IMR-90 (cell line): Measurements from ENCODE around the gene RAB8A. TPM values are rescaled to one million over a fixed set of nuclear protein-coding genes. Genes with fewer than 3 reads are reported as not detected.
A peak's percentile ranks its signal among the peaks of the same experiment; 100 is the strongest.

Source experiments
- ATAC-seq: fragments of 200-7000 bp; cut with Tn5 transposase; 2 replicates; pipeline ENCODE4 v1.9.1; 2020; ENCODE audit warnings: low read depth, mild to moderate bottlenecking, moderate library complexity
- BruUV-seq: library from RNA; stranded (reverse); fragments of 400-500 nt; replicated peaks from 2 replicates; lab custom pipeline; 2021; lab: Mats Ljungman, UMichigan
- CTCF ChIA-PET: fragments of 300-600 bp; formaldehyde crosslinking; extraction: SDS; loops from one replicate; lab custom pipeline; 2021; ENCODE audit warnings: antibody characterized with exemption; lab: Yijun Ruan, JAX
- POLR2A ChIA-PET: fragments of 300-600 bp; sonication (Branson Sonifier 250); formaldehyde crosslinking; loops from one replicate; lab custom pipeline; 2022; ENCODE audit warnings: antibody characterized with exemption; ENCODE audit not compliant: unreplicated experiment; lab: Charles Lee
- DNase-seq: peaks from one replicate; pipeline ENCODE4 v3.0.0; 2013
- H2AFZ ChIP-seq: replicated peaks from 2 replicates; pipeline ENCODE3; 2013; ENCODE audit warnings: low read length, mild to moderate bottlenecking; ENCODE audit not compliant: poor library complexity
- H2AK5ac ChIP-seq: 2 replicates; pipeline ENCODE4 v1.6.1; 2013; ENCODE audit warnings: low read depth, low read length, inconsistent platforms
- H2AK9ac ChIP-seq: replicated peaks from 2 replicates; pipeline ENCODE3; 2013; ENCODE audit warnings: mild to moderate bottlenecking, low read depth, low read length, moderate library complexity; ENCODE audit not compliant: poor library complexity
- H2BK120ac ChIP-seq: 2 replicates; pipeline ENCODE4 v1.6.1; 2013; ENCODE audit warnings: low read depth, low read length, inconsistent platforms
- H2BK15ac ChIP-seq: 3 replicates; pipeline ENCODE4 v1.6.1; 2013; ENCODE audit warnings: low read depth, low read length, inconsistent platforms
- H2BK20ac ChIP-seq: 2 replicates; pipeline ENCODE4 v1.6.1; 2013; ENCODE audit warnings: low read depth, mild to moderate bottlenecking, inconsistent platforms, low read length, moderate library complexity
- H2BK5ac ChIP-seq: 2 replicates; pipeline ENCODE4 v1.6.1; 2013; ENCODE audit warnings: mild to moderate bottlenecking, low read depth, low read length, inconsistent platforms; ENCODE audit not compliant: poor library complexity, severe bottlenecking
- H3K14ac ChIP-seq: replicated peaks from 2 replicates; pipeline ENCODE4 v1.6.1; 2013; ENCODE audit warnings: low read depth, low read length, inconsistent platforms
- H3K18ac ChIP-seq: 2 replicates; pipeline ENCODE4 v1.6.1; 2013; ENCODE audit warnings: low read depth, low read length, control low read depth
- H3K23ac ChIP-seq: 2 replicates; pipeline ENCODE4 v1.6.1; 2013; ENCODE audit warnings: low read depth, low read length, inconsistent platforms
- H3K27ac ChIP-seq: 2 replicates; pipeline ENCODE4 v1.5.1; 2013; ENCODE audit warnings: mild to moderate bottlenecking, control low read depth, low read length; ENCODE audit not compliant: insufficient read depth
- H3K27me3 ChIP-seq: 2 replicates; pipeline ENCODE4 v1.6.1; 2013; ENCODE audit warnings: low read length; ENCODE audit not compliant: control insufficient read depth, insufficient read depth
- H3K36me3 ChIP-seq: 2 replicates; pipeline ENCODE4 v1.6.1; 2013; ENCODE audit warnings: low read length, mixed read lengths; ENCODE audit not compliant: control insufficient read depth, insufficient read depth
- H3K4ac ChIP-seq: 2 replicates; pipeline ENCODE4 v1.6.1; 2013; ENCODE audit warnings: low read depth, low read length, inconsistent platforms
- H3K4me1 ChIP-seq: 2 replicates; pipeline ENCODE4 v1.6.1; 2013; ENCODE audit warnings: low read length, mixed read lengths; ENCODE audit not compliant: control insufficient read depth, insufficient read depth
- H3K4me2 ChIP-seq: 2 replicates; pipeline ENCODE4 v1.6.1; 2013; ENCODE audit warnings: low read depth, mild to moderate bottlenecking, control low read depth, low read length, moderate library complexity
- H3K4me3 ChIP-seq: 2 replicates; pipeline ENCODE4 v1.5.1; 2013; ENCODE audit warnings: low read depth, mild to moderate bottlenecking, control low read depth, low read length, moderate library complexity; ENCODE audit not compliant: insufficient read depth
- H3K56ac ChIP-seq: 2 replicates; pipeline ENCODE4 v1.6.1; 2013; ENCODE audit warnings: low read length, inconsistent platforms; ENCODE audit not compliant: insufficient read depth; ENCODE audit errors: extremely low read depth
- H3K79me1 ChIP-seq, 2 experiments: 2 replicates each; pipeline ENCODE4 v1.6.1; 2013; ENCODE audit warnings: low read length in 2 of 2, inconsistent platforms in 1 of 2, low read depth in 1 of 2
- H3K9ac ChIP-seq: 2 replicates; pipeline ENCODE4 v1.6.1; 2013; ENCODE audit warnings: low read depth, low read length, control low read depth
- H3K9me1 ChIP-seq: 2 replicates; pipeline ENCODE4 v1.6.1; 2013; ENCODE audit warnings: low read length, inconsistent platforms; ENCODE audit not compliant: insufficient read depth
- H3K9me3 ChIP-seq: 2 replicates; pipeline ENCODE4 v1.6.1; 2013; ENCODE audit warnings: low read length; ENCODE audit not compliant: control insufficient read depth, insufficient read depth
- H4K20me1 ChIP-seq: 2 replicates; pipeline ENCODE4 v1.6.1; 2013; ENCODE audit warnings: low read length, inconsistent platforms; ENCODE audit not compliant: insufficient read depth
- H4K5ac ChIP-seq: 2 replicates; pipeline ENCODE4 v1.6.1; 2013; ENCODE audit warnings: mild to moderate bottlenecking, low read depth, low read length, control low read depth
- H4K8ac ChIP-seq, 2 experiments: 2 replicates each; pipeline ENCODE4 v1.6.1; 2013; ENCODE audit warnings: low read depth in 2 of 2, low read length in 2 of 2, control low read depth in 1 of 2, inconsistent platforms in 1 of 2
- H4K91ac ChIP-seq: 2 replicates; pipeline ENCODE4 v1.6.1; 2013; ENCODE audit warnings: low read depth, low read length, inconsistent platforms; ENCODE audit not compliant: insufficient read depth
- POLR2A ChIP-seq: IDR thresholded peaks from 2 replicates; pipeline ENCODE4 v1.6.1; 2012; ENCODE audit warnings: mild to moderate bottlenecking, low read depth, low read length
- SMC3 ChIP-seq: fragments of 150-350 bp; IDR thresholded peaks from 2 replicates; pipeline ENCODE4 v1.6.1; 2016; ENCODE audit warnings: low read depth, mild to moderate bottlenecking, antibody characterized with exemption, low read length, moderate library complexity
- WGBS, 2 experiments: methylation state at CpG; one replicate each; pipeline versions ENCODE4 v1.1.5 to v1.1.7; 2013; ENCODE audit warnings: missing lambda C conversion rate in 2 of 2; ENCODE audit not compliant: insufficient read length in 1 of 2; ENCODE audit errors: extremely low coverage in 2 of 2; 5-methylcytosine and 5-hydroxymethylcytosine counted together
- dilution Hi-C: fragments of 300-500 bp; cut with HindIII; formaldehyde crosslinking; loops from one replicate; pipeline ENCODE4 v1.14.3; 2018; ENCODE audit warnings: low sequenced_read_pairs; ENCODE audit not compliant: unreplicated experiment
- in situ Hi-C: fragments of 300-500 bp; cut with MboI; formaldehyde crosslinking; loops from 3 replicates; pipeline ENCODE4 v1.14.3; 2019; ENCODE audit warnings: low sequenced_read_pairs, inconsistent platforms, mixed read lengths
- intact Hi-C: fragments of 100-400 bp; cut with micrococcal nuclease; formaldehyde crosslinking; loops from 2 replicates; pipeline ENCODE4 v1.10.0; 2022
- polyA plus RNA-seq, 3 experiments: library from polyadenylated mRNA; depleted of rRNA; stranded (reverse); fragments of >200 nt; gene quantifications; 2 replicates each; pipeline ENCODE4 v1.2.3, GENCODE V29; 2012; ENCODE audit warnings: low replicate concordance in 1 of 3
- total RNA-seq: library from RNA; depleted of rRNA; stranded (reverse); fragments of >200 nt; gene quantifications from 2 replicates; pipeline ENCODE4 v1.2.3, GENCODE V29; 2012
- TF ChIP-seq, protein P1 (sequence below): fragments of 150-350 bp; IDR thresholded peaks from 2 replicates; pipeline ENCODE4 v1.6.1; 2017; ENCODE audit warnings: mild to moderate bottlenecking, antibody characterized with exemption, low read length, low read depth

The RAB8A gene
- total and polyA plus RNA-seq, 2 of the 4 experiments (the other 2 are of a cell fraction), result 64.5 to 135 TPM

GRCh38 chr19:16068696-16069259 is 42.9 kb upstream of the RAB8A start:
- Histone ChIP-seq H3K4me3 (peak overlapping the region; percentile 54), H3K4me1 (peaks cover 19% of the 10 kb centered on the region), H3K36me3 (no peaks in the 10 kb centered on the region), H3K9ac (peak overlapping the region; percentile 51), H4K8ac (peak overlapping the region in 1 of 2 experiments; percentile 77; a peak in 3 of 4 replicates), H4K5ac (peak overlapping the region; percentile 51), H3K56ac (no peak overlapping the region; the same call in 1 of the 2 replicates), H3K27ac (peak overlapping the region; percentile 28), H2BK15ac (peak overlapping the region; percentile 69; the same call in 2 of the 3 replicates), H3K79me1 (peaks cover 24 to 87% of the 10 kb centered on the region in 2 experiments), H4K20me1 (peaks cover 20% of the 10 kb centered on the region; the same call in 1 of the 2 replicates), H3K27me3 (no peaks in the 10 kb centered on the region), H2AFZ (peak overlapping the region; percentile 78), H3K9me3 (no peaks in the 10 kb centered on the region), H3K4me2 (peak overlapping the region; percentile 76), H2AK5ac (peak overlapping the region; percentile 85), H4K91ac (peak overlapping the region; percentile 39), H3K23ac (peak overlapping the region; percentile 100), H3K18ac (peak overlapping the region; percentile 48; the same call in 1 of the 2 replicates), H3K14ac (peak overlapping the region; percentile 94), H3K4ac (peak overlapping the region; percentile 49), H2BK5ac (peak overlapping the region; percentile 90), H3K9me1 (peaks cover 42% of the 10 kb centered on the region), H2BK20ac (peak overlapping the region; percentile 70; the same call in 1 of the 2 replicates), H2AK9ac (peak overlapping the region; percentile 53), H2BK120ac (peak overlapping the region; percentile 60)
- WGBS, 2 experiments, result 66% methylated on average over 7 of the region's 10 CpGs; no CpG with 5 or more reads in 1 of the 2 experiments
- intact Hi-C loops, result no loop called here
- in situ Hi-C loops, result no loop called here
- ATAC-seq, result no peak
- no peak for DNase-seq
- BruUV-seq, result no TSS peak
- ChIA-PET CTCF (no interaction called here), POLR2A (no interaction called here)
- TF ChIP-seq SMC3 (no peak), POLR2A (no peak)
- TF ChIP-seq, protein P1, sequence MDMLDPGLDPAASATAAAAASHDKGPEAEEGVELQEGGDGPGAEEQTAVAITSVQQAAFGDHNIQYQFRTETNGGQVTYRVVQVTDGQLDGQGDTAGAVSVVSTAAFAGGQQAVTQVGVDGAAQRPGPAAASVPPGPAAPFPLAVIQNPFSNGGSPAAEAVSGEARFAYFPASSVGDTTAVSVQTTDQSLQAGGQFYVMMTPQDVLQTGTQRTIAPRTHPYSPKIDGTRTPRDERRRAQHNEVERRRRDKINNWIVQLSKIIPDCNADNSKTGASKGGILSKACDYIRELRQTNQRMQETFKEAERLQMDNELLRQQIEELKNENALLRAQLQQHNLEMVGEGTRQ, result no peak
- dilution Hi-C loops, result no loop called here
